Measurements from ENCODE around the gene CAMK4. TPM values are rescaled to one million over a fixed set of nuclear protein-coding genes. Genes with fewer than 3 reads are reported as not detected.

Gene CAMK4
- total and polyA plus RNA-seq, 2 of the 8 experiments (the other 6 are each of a cell fraction or from before 2014, with no cell fraction given): 1.8 to 8.3 TPM

- no peaks in the 10 kb centered on the region for H3K9me3 ChIP-seq (ENCODE audit: insufficient read depth in 2 of 2, low read depth in 1 of 2, low read length in 1 of 2)
- H3K4me3 ChIP-seq (ENCODE audit: extremely low read depth in 1 of 4, insufficient read depth in 2 of 4, low read depth in 3 of 4, low read length in 4 of 4): no peak overlapping the region
- no peak overlapping the region for H3K14ac ChIP-seq (ENCODE audit: insufficient read length)
- H4K91ac ChIP-seq (replicated peaks; ENCODE audit: insufficient read length, low read length): no peak overlapping the region
- no peaks in the 10 kb centered on the region for H3K4me1 ChIP-seq (replicated peaks in 1 of 4; ENCODE audit: control insufficient read depth in 3 of 4, insufficient read depth in 4 of 4, low read length in 3 of 4)
- H3K36me3 ChIP-seq (ENCODE audit: control insufficient read depth in 2 of 4, insufficient read depth in 4 of 4, low read length in 3 of 4): no peaks in the 10 kb centered on the region
- no peak overlapping the region for H2BK12ac ChIP-seq (ENCODE audit: low read depth, low read length)
- FAIRE-seq (no peak), DNase-seq (ENCODE audit: low read depth in 1 of 2, low spot score in 2 of 2) (no peak)
- H2AFZ ChIP-seq (ENCODE audit: low read length): no peak overlapping the region
- H3K23ac ChIP-seq (ENCODE audit: insufficient read length): no peak overlapping the region
- H2BK15ac ChIP-seq (ENCODE audit: low read length): no peak overlapping the region
- H2BK20ac ChIP-seq (ENCODE audit: low read length): no peak overlapping the region
- no peak overlapping the region for H3K18ac ChIP-seq (ENCODE audit: extremely low read depth, low read length)
- no peaks in the 10 kb centered on the region for H3K27me3 ChIP-seq (replicated peaks in 1 of 4; ENCODE audit: control insufficient read depth in 3 of 4, extremely low read depth in 1 of 4, insufficient read depth in 3 of 4, low read length in 3 of 4)
- H3K4ac ChIP-seq (replicated peaks; ENCODE audit: insufficient read length, low read depth, low read length): no peak overlapping the region
- POLR2A ChIA-PET (ENCODE audit: partially characterized antibody): no interaction called here
- no peak overlapping the region for H2BK5ac ChIP-seq (ENCODE audit: low read depth, low read length)
- H3K27ac ChIP-seq (ENCODE audit: low read depth, low read length): no peak overlapping the region
- no peak overlapping the region for H3K9ac ChIP-seq (replicated peaks in 1 of 4; ENCODE audit: extremely low read depth in 1 of 4, low read depth in 3 of 4, low read length in 3 of 4)
- no peak overlapping the region for H2BK120ac ChIP-seq (replicated peaks; ENCODE audit: low read depth, low read length)
- no peak overlapping the region for H3K56ac ChIP-seq (replicated peaks; ENCODE audit: insufficient read length, low read depth, low read length)
- WGBS, 2 experiments (ENCODE audit: extremely low coverage in 1 of 2, insufficient coverage in 1 of 2, insufficient read length in 1 of 2, insufficient replicate concordance in 2 of 2, low coverage in 1 of 2, low lambda C conversion rate in 2 of 2, missing lambda C conversion rate in 1 of 2): 83% methylated on average over 3 of the region's 3 CpGs; no CpG with 5 or more reads in 1 of the 2 experiments
- H3K23me2 ChIP-seq (ENCODE audit: low read depth, low read length): no peaks in the 10 kb centered on the region
- no peak overlapping the region for H3K4me2 ChIP-seq (ENCODE audit: insufficient read depth in 1 of 2, low read depth in 2 of 2, low read length in 2 of 2)
- H3K79me2 ChIP-seq (ENCODE audit: control insufficient read depth in 1 of 2, insufficient read depth in 2 of 2, low read length in 2 of 2): no peaks in the 10 kb centered on the region
- no peak overlapping the region for H4K8ac ChIP-seq (ENCODE audit: extremely low read depth, insufficient read depth, low read length)
- no peak overlapping the region for H4K5ac ChIP-seq (ENCODE audit: insufficient read length, low read depth, low read length)
- CTCF ChIA-PET (ENCODE audit: partially characterized antibody): interaction anchor here (0.9 kb wide), 1 partner anchor 77 kb away, joined by 3 read pairs; no protein-coding TSS in a partner anchor
- no peak overlapping the region for H2AK5ac ChIP-seq (ENCODE audit: low read depth, low read length)
- no peaks in the 10 kb centered on the region for H4K20me1 ChIP-seq (replicated peaks in 1 of 2; ENCODE audit: control insufficient read depth in 1 of 2, insufficient read depth in 2 of 2, low read length in 2 of 2)
- no peaks in the 10 kb centered on the region for H3K79me1 ChIP-seq (ENCODE audit: low read depth, low read length)
- TF ChIP-seq, protein P1, sequence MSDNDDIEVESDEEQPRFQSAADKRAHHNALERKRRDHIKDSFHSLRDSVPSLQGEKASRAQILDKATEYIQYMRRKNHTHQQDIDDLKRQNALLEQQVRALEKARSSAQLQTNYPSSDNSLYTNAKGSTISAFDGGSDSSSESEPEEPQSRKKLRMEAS (IDR thresholded peaks at IDR 0.05): no peak
- TF ChIP-seq, protein P2, sequence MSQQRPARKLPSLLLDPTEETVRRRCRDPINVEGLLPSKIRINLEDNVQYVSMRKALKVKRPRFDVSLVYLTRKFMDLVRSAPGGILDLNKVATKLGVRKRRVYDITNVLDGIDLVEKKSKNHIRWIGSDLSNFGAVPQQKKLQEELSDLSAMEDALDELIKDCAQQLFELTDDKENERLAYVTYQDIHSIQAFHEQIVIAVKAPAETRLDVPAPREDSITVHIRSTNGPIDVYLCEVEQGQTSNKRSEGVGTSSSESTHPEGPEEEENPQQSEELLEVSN (IDR thresholded peaks at IDR 0.05): no peak
These were observed 22.5 kb upstream of the CAMK4 start for GRCh38 chr5:111201705-111202104.

Data from H1 (cell line).